Renal cortex interstitium (tissue), 11 donors: ENCODE data around the gene TMOD1. TPM values are rescaled to one million over a fixed set of nuclear protein-coding genes. Genes with fewer than 3 reads are reported as not detected.
"Not testable (repeated sequence)": the region's sequence is repeated elsewhere in the genome, so short reads cannot be mapped to it uniquely, and the experiment has no call there.

ENCODE experiments used
- DNase-seq, 11 donors: peaks; one replicate each; pipeline ENCODE4 v3.0.0-alpha.2; 2013; ENCODE audit warnings: low read depth in 9 of 11, low spot score in 4 of 11; ENCODE audit errors: extremely low read depth in 1 of 11
- polyA plus RNA-seq, 3 donors: library from polyadenylated mRNA; unstranded; fragments of 120-200 nt; gene quantifications; one replicate each; pipeline ENCODE4 v1.2.1, GENCODE V29; 2013; ENCODE audit not compliant: insufficient read length in 3 of 3

TMOD1 gene
- polyA plus RNA-seq, 3 donors = 0.67 to 2.7 (median 1.8) TPM

- DNase-seq = no peak
Measured at GRCh38 chr9:97602430-97602829, 101.0 kb downstream of the TMOD1 start.

GRCh38 chr9:97604901-97605645, 103.6 kb downstream of the TMOD1 start:
- DNase-seq = no peak

DNA sequence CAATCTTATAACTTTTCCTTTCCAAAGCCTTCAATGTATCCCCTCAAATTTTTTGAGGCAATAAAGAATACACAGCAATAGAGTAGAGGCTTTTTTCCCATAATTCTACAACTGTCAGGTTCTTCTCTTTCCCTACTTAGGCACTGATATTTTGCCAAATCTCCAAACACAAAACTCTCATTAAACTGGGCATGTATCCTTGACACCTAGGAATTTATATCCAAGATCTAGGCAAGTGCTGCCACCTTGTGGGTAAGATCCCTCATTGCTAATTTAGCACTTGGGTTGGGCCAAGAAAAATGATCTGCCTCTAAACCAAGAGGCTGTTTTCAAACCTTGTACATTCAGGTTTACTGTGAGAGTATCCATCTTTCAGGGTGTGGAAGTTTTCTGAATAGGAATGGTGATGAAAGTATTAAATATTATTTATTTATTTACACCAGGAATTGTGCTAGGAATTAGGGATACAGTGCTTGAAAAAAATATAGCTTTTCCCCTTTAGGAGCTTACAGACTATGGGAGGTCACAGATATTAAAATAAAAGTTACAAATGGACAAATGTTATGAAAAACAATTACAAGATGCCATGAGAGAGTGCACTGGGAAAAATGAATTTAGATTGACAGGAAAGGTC, 114.1 kb downstream of the TMOD1 start:
- DNase-seq = peak in 7 of 11 donors; percentile 28 to 62 (median 43)

GRCh38 chr9:97617939-97618416, 116.5 kb downstream of the TMOD1 start:
- no peak for DNase-seq

DNA sequence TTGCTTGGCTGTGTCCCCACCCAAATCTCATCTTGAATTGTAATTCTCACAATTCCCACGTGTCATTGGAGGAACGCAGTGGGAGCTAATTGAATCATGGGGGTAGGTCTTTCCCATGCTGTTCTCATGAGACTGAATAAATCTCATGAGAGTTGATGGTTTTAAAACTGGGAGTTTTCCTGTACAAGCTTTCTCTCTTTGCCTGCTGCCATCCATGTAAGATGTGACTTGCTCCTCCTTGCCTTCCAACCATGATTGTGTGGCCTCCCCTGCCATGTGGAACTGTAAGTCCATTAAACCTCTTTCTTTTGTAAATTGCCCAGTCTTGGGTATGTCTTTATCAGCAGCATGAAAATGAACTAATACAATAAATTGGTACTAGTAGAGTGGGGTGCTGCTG, 118.6 kb downstream of the TMOD1 start:
- DNase-seq = not testable (repeated sequence)

DNA sequence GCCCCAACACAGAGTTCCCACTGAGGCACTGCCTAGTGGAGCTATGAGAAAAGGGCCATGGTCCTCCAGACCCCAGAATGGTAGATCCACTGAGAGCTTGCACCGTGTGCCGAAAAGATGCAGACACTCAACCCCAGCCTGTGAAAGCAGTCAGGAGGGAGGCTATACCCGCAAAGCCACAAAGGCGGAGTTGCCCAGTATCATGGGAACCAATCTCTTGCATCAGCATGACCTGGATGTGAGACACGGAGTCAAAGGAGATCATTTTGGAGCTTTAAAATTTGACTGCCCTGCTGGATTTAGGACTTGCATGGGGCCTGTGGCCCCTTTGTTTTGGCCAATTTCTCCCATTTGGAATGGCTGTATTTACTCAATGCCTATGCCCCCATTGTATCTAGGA, 121.0 kb downstream of the TMOD1 start:
- DNase-seq = not testable (repeated sequence)

DNA sequence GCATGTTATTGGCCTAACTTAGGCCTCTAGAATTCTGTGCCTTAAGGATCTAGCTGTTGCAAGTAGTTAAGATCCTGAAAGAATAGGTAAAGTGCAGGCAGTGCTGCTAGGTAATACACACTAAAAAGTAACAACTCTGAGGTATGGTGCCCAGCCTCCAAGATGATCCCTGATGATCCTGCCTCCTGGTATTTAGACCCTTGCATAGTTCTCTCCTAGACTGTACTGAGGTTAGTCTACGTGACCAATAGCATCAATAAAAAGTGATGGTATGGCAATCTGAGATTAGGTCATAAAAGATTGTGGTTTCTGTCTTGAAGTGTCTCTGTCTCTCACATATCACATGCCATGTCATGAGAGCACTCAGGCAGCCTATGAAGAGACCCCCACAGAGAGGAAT, 122.5 kb downstream of the TMOD1 start:
- DNase-seq = no peak

DNA sequence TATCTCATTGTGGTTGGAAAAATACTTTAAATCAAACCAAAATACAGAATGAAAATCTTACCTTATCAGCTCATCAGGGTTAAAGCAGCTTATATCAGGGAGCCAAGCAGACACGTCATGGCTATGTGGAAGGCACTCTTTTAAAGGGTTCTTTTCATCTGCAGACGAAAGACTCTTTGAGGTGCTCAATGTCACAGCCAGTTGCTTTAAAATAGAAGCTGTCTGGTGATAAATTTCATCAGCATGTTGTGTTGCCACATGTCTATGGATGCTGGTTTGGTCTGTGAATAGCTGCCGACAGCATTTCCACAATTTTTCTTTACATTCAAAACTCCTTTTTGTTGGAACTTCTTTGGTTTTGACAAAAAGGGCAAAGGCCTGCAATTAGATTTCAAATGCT, 124.2 kb downstream of the TMOD1 start:
- no peak for DNase-seq

DNA sequence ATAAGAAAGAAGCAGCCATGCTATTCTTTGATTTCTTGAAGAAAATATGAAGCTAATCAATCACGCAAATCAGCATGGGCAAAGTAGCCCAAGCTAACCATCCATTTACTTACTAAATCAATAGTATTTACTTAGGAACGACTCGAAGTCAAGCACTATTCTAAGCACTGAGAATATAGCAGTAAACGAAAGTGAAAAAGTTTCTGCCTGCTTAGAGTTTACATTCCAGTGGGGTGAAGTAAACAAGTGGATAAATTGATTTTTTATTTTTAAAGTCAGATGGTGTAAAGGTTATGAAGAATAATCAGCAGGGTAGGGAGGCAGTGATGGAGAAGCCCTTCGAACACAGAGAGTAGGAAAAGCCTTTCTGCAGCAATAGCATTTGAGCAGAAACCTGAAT, 126.2 kb downstream of the TMOD1 start:
- DNase-seq = no peak

- DNase-seq = no peak
Measured at GRCh38 chr9:97628668-97629067, 127.2 kb downstream of the TMOD1 start.

- no peak for DNase-seq
Measured at GRCh38 chr9:97629156-97629555, 127.7 kb downstream of the TMOD1 start.

GRCh38 chr9:97630591-97630990, 129.1 kb downstream of the TMOD1 start:
- no peak for DNase-seq

GRCh38 chr9:97632248-97632984, 130.9 kb downstream of the TMOD1 start:
- DNase-seq = peak in 9 of 11 donors; percentile 28 to 89 (median 72)

DNA sequence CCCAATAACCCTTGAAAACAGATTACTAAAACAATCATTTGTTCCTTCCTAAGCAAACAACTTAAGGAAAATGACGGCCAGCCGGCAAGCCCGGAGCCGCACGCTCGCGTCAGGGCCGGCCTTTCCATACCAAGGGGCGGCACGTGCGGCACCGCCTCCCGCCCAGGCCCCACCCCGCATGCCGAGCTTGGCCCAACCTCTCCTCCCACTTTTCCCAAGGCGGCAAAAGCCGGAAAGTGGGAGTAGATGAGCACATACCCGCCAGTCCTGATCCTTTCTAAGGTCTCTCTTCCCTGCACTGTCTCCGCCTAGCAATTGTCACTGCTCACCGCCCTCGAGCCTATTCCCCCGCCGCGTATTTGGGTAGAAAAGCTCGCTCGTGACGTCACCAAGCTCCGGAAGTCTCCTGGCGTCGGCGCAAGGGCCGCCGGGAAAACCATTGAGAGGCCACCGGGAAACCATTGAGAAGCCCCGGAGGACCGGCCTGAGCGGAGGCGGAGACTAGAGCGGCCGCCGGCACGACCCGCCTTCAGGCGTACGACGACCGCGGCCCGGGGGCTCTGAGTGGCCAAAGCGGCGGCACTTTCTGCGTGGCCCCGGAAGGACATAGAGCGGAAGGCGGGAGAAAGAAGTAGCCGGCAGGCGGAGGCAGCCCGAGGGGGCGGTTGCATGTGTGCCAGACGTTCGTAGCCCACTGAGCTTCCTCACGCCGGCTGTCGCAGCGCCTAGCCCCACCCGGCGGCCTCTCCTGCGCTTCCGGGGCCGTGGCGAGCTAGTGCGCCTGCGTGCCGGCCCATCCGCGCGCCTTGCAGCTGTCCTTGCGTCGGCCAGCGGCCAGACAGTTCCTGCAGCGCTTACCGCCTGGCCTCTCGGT, 131.8 kb downstream of the TMOD1 start, which contains the start of the genes NCBP1 and TSTD2:
TSS of gene NCBP1 (plus strand) at position 837 of the 874 bp plus-strand sequence. CDS start 61 bp downstream, outside the sequence.
TSS of gene TSTD2 (minus strand) at position 384 of the 874 bp plus-strand sequence. CDS start 5,806 bp downstream, outside the sequence.
- peak; percentile 92 to 99 (median 97) for DNase-seq

GRCh38 chr9:97633859-97634490, 132.5 kb downstream of the TMOD1 start:
- DNase-seq = peak in 4 of 11 donors; percentile 5 to 21 (median 9)

- DNase-seq = no peak
Measured at GRCh38 chr9:97635026-97635425, 133.6 kb downstream of the TMOD1 start.

DNA sequence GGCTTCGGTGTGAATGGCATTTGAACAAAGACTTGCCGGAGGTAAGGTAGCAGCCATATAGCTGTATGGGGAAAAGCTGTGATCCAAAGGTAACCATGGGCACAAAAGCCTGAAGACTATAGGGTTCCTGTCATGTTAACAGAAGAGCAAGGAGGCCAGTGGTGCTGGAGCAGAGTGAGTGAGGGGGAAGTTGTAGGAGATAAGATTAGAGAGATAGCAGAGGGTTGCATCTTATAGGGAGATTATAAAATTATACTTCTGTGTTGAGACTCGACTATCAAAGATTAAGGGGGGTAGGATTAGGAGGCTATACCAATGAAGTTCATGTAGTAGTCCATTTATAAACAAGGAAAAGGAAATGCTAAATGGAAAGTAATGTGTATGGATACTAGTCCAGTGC, 135.4 kb downstream of the TMOD1 start:
- DNase-seq = no peak

GRCh38 chr9:97638666-97639065, 137.2 kb downstream of the TMOD1 start:
- no peak for DNase-seq
